SK-N-SH treated with all-trans-retinoic acid at 6 μM for 48 hours (cell line): ENCODE data around the gene MARCHF9.

Experiments used
- ATAC-seq: fragments of 200-7000 bp; cut with Tn5 transposase; 3 replicates; pipeline ENCODE4 v1.9.1; 2020; ENCODE audit warnings: mild to moderate bottlenecking, moderate library complexity
- ARNTL ChIP-seq: fragments of 450-650 bp; formaldehyde crosslinking; IDR thresholded peaks from 2 replicates; pipeline ENCODE4 v1.5.0; 2020; ENCODE audit warnings: low read depth, mild to moderate bottlenecking, moderate library complexity, borderline replicate concordance
- BACH2 ChIP-seq: fragments of 250-450 bp; sonication (Bioruptor Pico); IDR thresholded peaks from 2 replicates; pipeline ENCODE4 v1.9.0; 2021; ENCODE audit warnings: mild to moderate bottlenecking, borderline replicate concordance
- CREB5 ChIP-seq: fragments of 250-450 bp; sonication (Bioruptor Pico); IDR thresholded peaks from 2 replicates; pipeline ENCODE4 v1.5.1; 2020; ENCODE audit warnings: low read depth, mild to moderate bottlenecking, moderate library complexity
- CSDC2 ChIP-seq: fragments of 250-450 bp; sonication (Bioruptor Pico); IDR thresholded peaks from 2 replicates; pipeline ENCODE4 v1.5.0; 2020; ENCODE audit warnings: mild to moderate bottlenecking, moderate library complexity
- CSRNP3 ChIP-seq: fragments of 250-450 bp; sonication (Bioruptor Pico); IDR thresholded peaks from 2 replicates; pipeline ENCODE4 v1.5.1; 2021; ENCODE audit warnings: mild to moderate bottlenecking, moderate library complexity
- ESRRG ChIP-seq: fragments of 250-450 bp; sonication (Bioruptor Pico); IDR thresholded peaks from 2 replicates; pipeline ENCODE4 v1.6.1; 2021; ENCODE audit warnings: mild to moderate bottlenecking
- ISL1 ChIP-seq: fragments of 250-450 bp; sonication (Bioruptor Pico); IDR thresholded peaks from 2 replicates; pipeline ENCODE4 v2.1.2; 2022; ENCODE audit warnings: mild to moderate bottlenecking, moderate library complexity
- PATZ1 ChIP-seq: fragments of 250-450 bp; sonication (Bioruptor Pico); IDR thresholded peaks from 2 replicates; pipeline ENCODE4 v1.8.0; 2020; ENCODE audit warnings: mild to moderate bottlenecking, moderate library complexity, borderline replicate concordance
- RARB ChIP-seq: fragments of 250-450 bp; sonication (Bioruptor Pico); IDR thresholded peaks from 2 replicates; pipeline ENCODE4 v1.8.0; 2021; ENCODE audit warnings: mild to moderate bottlenecking, moderate library complexity
- TCF4 ChIP-seq: fragments of 250-450 bp; sonication (Bioruptor Pico); IDR thresholded peaks from 2 replicates; pipeline ENCODE4 v1.8.0; 2021; ENCODE audit warnings: mild to moderate bottlenecking, moderate library complexity, borderline replicate concordance
- TOX ChIP-seq: fragments of 250-450 bp; sonication (Bioruptor Pico); IDR thresholded peaks from 2 replicates; pipeline ENCODE4 v1.8.0; 2021; ENCODE audit warnings: mild to moderate bottlenecking, moderate library complexity, borderline replicate concordance
- TSHZ2 ChIP-seq: fragments of 250-450 bp; sonication (Bioruptor Pico); IDR thresholded peaks from 2 replicates; pipeline ENCODE4 v1.5.0; 2020; ENCODE audit warnings: mild to moderate bottlenecking, moderate library complexity
- ZC3H10 ChIP-seq: fragments of 250-450 bp; sonication (Bioruptor Pico); IDR thresholded peaks from 2 replicates; pipeline ENCODE4 v1.5.1; 2021; ENCODE audit warnings: mild to moderate bottlenecking, moderate library complexity
- ZFP3 ChIP-seq: fragments of 250-450 bp; sonication (Bioruptor Pico); IDR thresholded peaks from 2 replicates; pipeline ENCODE4 v1.5.0; 2020; ENCODE audit warnings: mild to moderate bottlenecking, moderate library complexity
- ZFP30 ChIP-seq: fragments of 450-650 bp; formaldehyde crosslinking; IDR thresholded peaks from 2 replicates; pipeline ENCODE4 v1.5.0; 2022; ENCODE audit warnings: mild to moderate bottlenecking, moderate library complexity
- ZNF565 ChIP-seq: fragments of 450-650 bp; formaldehyde crosslinking; conservative IDR thresholded peaks from 2 replicates; pipeline ENCODE4 v1.5.0; 2020; ENCODE audit warnings: low read depth, mild to moderate bottlenecking, moderate library complexity
- ZNF70 ChIP-seq: fragments of 450-650 bp; formaldehyde crosslinking; IDR thresholded peaks from 2 replicates; pipeline ENCODE4 v1.5.0; 2020; ENCODE audit warnings: mild to moderate bottlenecking, moderate library complexity
- TF ChIP-seq, protein P1 (sequence below): fragments of 250-450 bp; sonication (Bioruptor Pico); IDR thresholded peaks from 2 replicates; pipeline ENCODE4 v1.8.0; 2021; ENCODE audit warnings: low read depth, mild to moderate bottlenecking, moderate library complexity, borderline replicate concordance

The MARCHF9 gene

GRCh38 chr12:57737467-57738460, 17.1 kb upstream of the MARCHF9 start:
- peak; percentile 43 for ATAC-seq
- TF ChIP-seq CREB5 (CRISPR knock-in tag) (no peak), ZNF70 (no peak)
- TF ChIP-seq, all 23 proteins: peak for 0

DNA sequence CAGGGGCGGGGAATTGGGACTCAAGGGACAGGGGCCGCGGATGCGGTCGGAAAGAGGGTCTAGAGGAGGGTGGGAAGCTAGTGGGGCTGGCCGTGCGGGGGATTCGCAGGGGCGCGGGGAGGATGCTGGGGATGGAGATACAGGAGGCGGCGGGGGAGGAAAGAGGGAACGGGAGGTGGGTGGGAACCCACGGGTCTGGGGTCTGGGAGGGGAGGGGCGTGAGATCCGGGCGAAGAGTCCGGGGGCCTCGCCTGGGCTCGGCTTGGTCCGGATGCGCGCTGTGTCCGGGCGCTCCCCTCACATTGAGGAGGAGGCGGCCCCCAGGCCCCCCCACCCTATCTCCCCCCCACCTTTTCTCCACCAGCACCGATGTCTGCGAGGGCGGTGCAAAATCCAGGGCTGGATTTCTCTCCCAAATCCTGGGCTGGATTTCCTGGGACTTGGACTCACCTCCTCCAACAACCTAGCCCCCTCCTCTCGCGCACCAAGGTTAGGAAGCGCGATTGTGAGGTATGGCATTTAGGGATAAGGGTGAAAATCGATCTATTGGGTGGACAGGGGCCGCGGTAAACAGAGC, 16.2 kb upstream of the MARCHF9 start, which contains the start of gene AGAP2:
Gene AGAP2, minus strand, starts transcription at position 82 of the 577 bp plus-strand sequence. CDS start 496 bp downstream, outside the sequence.
- ATAC-seq, result peak; percentile 34

GRCh38 chr12:57739387-57739786, 15.5 kb upstream of the MARCHF9 start:
- TF ChIP-seq TOX (CRISPR knock-in tag) (no peak), ESRRG (no peak), BACH2 (CRISPR knock-in tag) (no peak), CSDC2 (CRISPR knock-in tag) (no peak)
- ATAC-seq, result no peak

More for the DNA sequence above, 16.2 kb upstream of the MARCHF9 start, which contains the start of gene AGAP2:
- TF ChIP-seq CSRNP3 (CRISPR knock-in tag) (no peak), PATZ1 (peak; percentile 80; the same call in 1 of the 2 replicates)

DNA sequence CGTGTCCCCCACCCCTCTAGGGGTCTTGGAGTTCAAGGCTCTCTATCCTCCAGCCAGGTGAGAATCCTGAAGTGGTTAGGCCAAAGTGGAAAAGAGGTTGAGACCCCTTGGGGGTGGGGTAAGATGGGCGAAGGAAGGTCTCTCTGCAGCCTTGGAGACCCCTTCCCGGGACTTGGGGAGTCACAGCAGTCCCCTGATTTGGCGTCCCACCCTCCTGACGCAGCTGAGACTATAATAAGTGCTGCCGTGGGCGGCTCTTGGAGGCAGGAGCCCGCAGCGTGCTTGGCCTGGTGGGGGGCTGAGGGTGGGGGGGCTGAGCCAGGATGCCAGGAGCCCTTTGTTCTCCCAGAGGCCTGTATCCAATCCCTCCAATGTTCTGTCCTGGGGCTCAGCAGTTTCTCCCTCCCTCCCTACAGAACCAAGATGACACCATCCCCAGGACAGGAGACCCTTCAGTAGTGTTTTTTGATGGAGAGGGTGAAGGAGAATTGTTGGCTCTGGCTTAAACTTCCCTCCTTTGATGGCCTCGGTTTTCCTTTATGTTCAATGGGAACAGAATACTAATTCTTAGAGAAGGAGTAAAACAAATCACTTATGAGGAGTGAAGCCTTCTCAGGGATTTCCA, 14.9 kb upstream of the MARCHF9 start:
- TF ChIP-seq ISL1 (CRISPR knock-in tag) (no peak), ZC3H10 (no peak), ZNF565 (CRISPR knock-in tag) (no peak), TCF4 (CRISPR knock-in tag) (no peak), TSHZ2 (no peak), ARNTL (CRISPR knock-in tag) (no peak), CSDC2 (CRISPR knock-in tag) (no peak), BACH2 (CRISPR knock-in tag) (no peak), ZFP30 (no peak), RARB (CRISPR knock-in tag) (no peak), ZNF70 (no peak), ZFP3 (CRISPR knock-in tag) (no peak)
- TF ChIP-seq, protein P1, sequence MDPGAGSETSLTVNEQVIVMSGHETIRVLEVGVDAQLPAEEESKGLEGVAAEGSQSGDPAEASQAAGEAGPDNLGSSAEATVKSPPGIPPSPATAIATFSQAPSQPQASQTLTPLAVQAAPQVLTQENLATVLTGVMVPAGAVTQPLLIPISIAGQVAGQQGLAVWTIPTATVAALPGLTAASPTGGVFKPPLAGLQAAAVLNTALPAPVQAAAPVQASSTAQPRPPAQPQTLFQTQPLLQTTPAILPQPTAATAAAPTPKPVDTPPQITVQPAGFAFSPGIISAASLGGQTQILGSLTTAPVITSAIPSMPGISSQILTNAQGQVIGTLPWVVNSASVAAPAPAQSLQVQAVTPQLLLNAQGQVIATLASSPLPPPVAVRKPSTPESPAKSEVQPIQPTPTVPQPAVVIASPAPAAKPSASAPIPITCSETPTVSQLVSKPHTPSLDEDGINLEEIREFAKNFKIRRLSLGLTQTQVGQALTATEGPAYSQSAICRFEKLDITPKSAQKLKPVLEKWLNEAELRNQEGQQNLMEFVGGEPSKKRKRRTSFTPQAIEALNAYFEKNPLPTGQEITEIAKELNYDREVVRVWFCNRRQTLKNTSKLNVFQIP, result no peak
- no peak for ATAC-seq
